ENCODE measurements around the gene OTOP3.
"Not testable (repeated sequence)": the region's sequence is repeated elsewhere in the genome, so short reads cannot be mapped to it uniquely, and the experiment has no call there.

Gene OTOP3

GRCh38 chr17:74962622-74963394, 27.1 kb downstream of the OTOP3 start:
- DNase-seq (ENCODE audit: low read depth): no peak

GRCh38 chr17:74963656-74964055, 28.0 kb downstream of the OTOP3 start:
- no peak for DNase-seq (ENCODE audit: low read depth)

GRCh38 chr17:74964246-74964761, 28.6 kb downstream of the OTOP3 start:
- no peak for DNase-seq (ENCODE audit: low read depth)

GRCh38 chr17:74964988-74965622, 29.4 kb downstream of the OTOP3 start:
- DNase-seq (ENCODE audit: low read depth): no peak

- DNase-seq (ENCODE audit: low read depth): no peak
These were observed 32.7 kb downstream of the OTOP3 start for GRCh38 chr17:74968361-74968780.

- not testable (repeated sequence) for DNase-seq (ENCODE audit: low read depth)
These were observed 33.8 kb downstream of the OTOP3 start for GRCh38 chr17:74969501-74969900.

GRCh38 chr17:74970395-74970794, 34.7 kb downstream of the OTOP3 start:
- no peak for DNase-seq (ENCODE audit: low read depth)

GRCh38 chr17:74971069-74971841, 35.6 kb downstream of the OTOP3 start:
- no peak for DNase-seq (ENCODE audit: low read depth)

- no peak for DNase-seq (ENCODE audit: low read depth)
These were observed 36.1 kb downstream of the OTOP3 start for GRCh38 chr17:74971842-74972106.

GRCh38 chr17:74972107-74972972, 36.6 kb downstream of the OTOP3 start, which contains the start of gene HID1:
HID1 (minus strand) TSS chr17:74972759; CDS start chr17:74972656, 103 bp downstream.
- peak; percentile 81 for DNase-seq (ENCODE audit: low read depth)

- DNase-seq (ENCODE audit: low read depth): no peak
These were observed 37.3 kb downstream of the OTOP3 start for GRCh38 chr17:74972973-74973328.

GRCh38 chr17:74975943-74976342, 40.2 kb downstream of the OTOP3 start:
- DNase-seq (ENCODE audit: low read depth): no peak

GRCh38 chr17:74977802-74978201, 42.1 kb downstream of the OTOP3 start:
- DNase-seq (ENCODE audit: low read depth): no peak

- no peak for DNase-seq (ENCODE audit: low read depth)
These were observed 42.5 kb downstream of the OTOP3 start for GRCh38 chr17:74978240-74978639.

- DNase-seq (ENCODE audit: low read depth): no peak
These were observed 43.9 kb downstream of the OTOP3 start for GRCh38 chr17:74979408-74980146.

- no peak for DNase-seq (ENCODE audit: low read depth)
These were observed 45.8 kb downstream of the OTOP3 start for GRCh38 chr17:74981318-74981978.

GRCh38 chr17:74981979-74982662, 46.4 kb downstream of the OTOP3 start:
- DNase-seq (ENCODE audit: low read depth): peak; percentile 77

- not testable (repeated sequence) for DNase-seq (ENCODE audit: low read depth)
These were observed 47.1 kb downstream of the OTOP3 start for GRCh38 chr17:74982663-74983313.

- no peak for DNase-seq (ENCODE audit: low read depth)
These were observed 50.5 kb downstream of the OTOP3 start for GRCh38 chr17:74986206-74986576.
